ENCODE data around the gene ANXA6.
A peak's percentile ranks its signal among the peaks of the same experiment; 100 is the strongest.

Gene ANXA6

GRCh38 chr5:151153766-151154272 is 3.8 kb downstream of the ANXA6 start:
- DNase-seq: no peak
- TF ChIP-seq POLR2A (IDR thresholded peaks at IDR 0.05; ENCODE audit: low read length) (no peak), GATA1 (IDR thresholded peaks at IDR 0.05; ENCODE audit: low read depth, low read length) (no peak)

- TF ChIP-seq POLR2A (IDR thresholded peaks at IDR 0.05; ENCODE audit: low read length): no peak
- no peak for DNase-seq
Measured at GRCh38 chr5:151153300-151153699, 4.3 kb downstream of the ANXA6 start.

- TF ChIP-seq POLR2A (IDR thresholded peaks at IDR 0.05; ENCODE audit: low read length) (no peak), GATA1 (IDR thresholded peaks at IDR 0.05; ENCODE audit: low read depth, low read length) (no peak)
- no peak for DNase-seq
Measured at GRCh38 chr5:151151793-151152192, 5.8 kb downstream of the ANXA6 start.

GRCh38 chr5:151151263-151151660 is 6.3 kb downstream of the ANXA6 start:
- TF ChIP-seq POLR2A (IDR thresholded peaks at IDR 0.05; ENCODE audit: low read length) (no peak), GATA1 (IDR thresholded peaks at IDR 0.05; ENCODE audit: low read depth, low read length) (no peak)
- DNase-seq: no peak

GRCh38 chr5:151150471-151151262 is 6.9 kb downstream of the ANXA6 start:
- DNase-seq: peak in 1 of 2 experiments; percentile 22
- TF ChIP-seq POLR2A (IDR thresholded peaks at IDR 0.05; ENCODE audit: low read length) (no peak), GATA1 (IDR thresholded peaks at IDR 0.05; ENCODE audit: low read depth, low read length) (no peak)

- no peak for DNase-seq
- no peak for TF ChIP-seq POLR2A (IDR thresholded peaks at IDR 0.05; ENCODE audit: low read length)
- TF ChIP-seq GATA1 (IDR thresholded peaks at IDR 0.05; ENCODE audit: low read depth, low read length): no peak
Measured at GRCh38 chr5:151148583-151148982, 9.0 kb downstream of the ANXA6 start.

GRCh38 chr5:151147033-151147432 is 10.5 kb downstream of the ANXA6 start:
- no peak for DNase-seq
- TF ChIP-seq POLR2A (IDR thresholded peaks at IDR 0.05; ENCODE audit: low read length): no peak
- TF ChIP-seq GATA1 (IDR thresholded peaks at IDR 0.05; ENCODE audit: low read depth, low read length): no peak

GRCh38 chr5:151146061-151146460 is 11.5 kb downstream of the ANXA6 start:
- no peak for DNase-seq
- no peak for TF ChIP-seq GATA1 (IDR thresholded peaks at IDR 0.05; ENCODE audit: low read depth, low read length)
- no peak for TF ChIP-seq POLR2A (IDR thresholded peaks at IDR 0.05; ENCODE audit: low read length)

GRCh38 chr5:151144922-151145321 is 12.7 kb downstream of the ANXA6 start:
- no peak for DNase-seq
- TF ChIP-seq POLR2A (IDR thresholded peaks at IDR 0.05; ENCODE audit: low read length): no peak
- TF ChIP-seq GATA1 (IDR thresholded peaks at IDR 0.05; ENCODE audit: low read depth, low read length): no peak

- DNase-seq: no peak
- no peak for TF ChIP-seq POLR2A (IDR thresholded peaks at IDR 0.05; ENCODE audit: low read length)
- no peak for TF ChIP-seq GATA1 (IDR thresholded peaks at IDR 0.05; ENCODE audit: low read depth, low read length)
Measured at GRCh38 chr5:151144275-151144674, 13.3 kb downstream of the ANXA6 start.

- no peak for DNase-seq
- TF ChIP-seq GATA1 (IDR thresholded peaks at IDR 0.05; ENCODE audit: low read depth, low read length) (no peak), POLR2A (IDR thresholded peaks at IDR 0.05; ENCODE audit: low read length) (no peak)
Measured at GRCh38 chr5:151143645-151144044, 13.9 kb downstream of the ANXA6 start.

- no peak for DNase-seq
- TF ChIP-seq POLR2A (IDR thresholded peaks at IDR 0.05; ENCODE audit: low read length) (no peak), GATA1 (IDR thresholded peaks at IDR 0.05; ENCODE audit: low read depth, low read length) (no peak)
Measured at GRCh38 chr5:151142933-151143332, 14.6 kb downstream of the ANXA6 start.

GRCh38 chr5:151141535-151141934 is 16.0 kb downstream of the ANXA6 start:
- no peak for DNase-seq
- TF ChIP-seq GATA1 (IDR thresholded peaks at IDR 0.05; ENCODE audit: low read depth, low read length) (no peak), POLR2A (IDR thresholded peaks at IDR 0.05; ENCODE audit: low read length) (no peak)

GRCh38 chr5:151140686-151141459 is 16.7 kb downstream of the ANXA6 start:
- TF ChIP-seq GATA1 (IDR thresholded peaks at IDR 0.05; ENCODE audit: low read depth, low read length) (no peak), POLR2A (IDR thresholded peaks at IDR 0.05; ENCODE audit: low read length) (no peak)

More at GRCh38 chr5:151140686-151141459, 16.7 kb downstream of the ANXA6 start:
- no peak for DNase-seq
